HG03571 (cell line): ENCODE results near the gene PLEKHA8.

Experiments
- ATAC-seq: cut with Tn5 transposase; IDR thresholded peaks from one replicate; pipeline ENCODE4 v1.9.1; 2021; ENCODE audit not compliant: unreplicated experiment

PLEKHA8 gene

GRCh38 chr7:30061786-30062185, 33.6 kb downstream of the PLEKHA8 start:
- ATAC-seq, result peak; percentile 77

- no peak for ATAC-seq
Observed at GRCh38 chr7:30062587-30062986, 34.4 kb downstream of the PLEKHA8 start.

GRCh38 chr7:30065746-30066145, 37.5 kb downstream of the PLEKHA8 start:
- ATAC-seq, result no peak

DNA sequence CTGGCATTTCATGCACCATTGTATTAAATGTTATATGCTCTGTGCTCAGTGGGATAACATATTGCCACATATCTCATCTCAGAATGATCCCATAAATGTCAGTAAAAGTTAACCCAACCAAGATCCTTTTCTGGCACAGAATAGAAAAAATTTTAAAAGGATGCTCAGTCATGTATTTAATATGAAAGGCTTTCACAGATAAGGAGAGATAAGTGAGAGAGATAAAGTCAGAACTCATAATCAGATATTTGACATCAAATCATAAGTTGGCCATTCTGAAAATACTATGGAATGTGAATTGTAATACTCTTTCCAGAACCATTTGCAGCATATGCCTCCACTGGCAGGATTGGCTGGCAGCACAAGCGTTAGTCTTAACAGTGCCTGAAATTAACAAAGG, 38.5 kb downstream of the PLEKHA8 start:
- no peak for ATAC-seq

GRCh38 chr7:30068117-30068516, 39.9 kb downstream of the PLEKHA8 start:
- ATAC-seq, result no peak

- ATAC-seq, result no peak
Observed at GRCh38 chr7:30069096-30069867, 41.1 kb downstream of the PLEKHA8 start.

- ATAC-seq, result no peak
Observed at GRCh38 chr7:30070052-30070451, 41.8 kb downstream of the PLEKHA8 start.

- ATAC-seq, result no peak
Observed at GRCh38 chr7:30072735-30073134, 44.5 kb downstream of the PLEKHA8 start.

GRCh38 chr7:30074422-30075030, 46.3 kb downstream of the PLEKHA8 start:
- ATAC-seq, result no peak

DNA sequence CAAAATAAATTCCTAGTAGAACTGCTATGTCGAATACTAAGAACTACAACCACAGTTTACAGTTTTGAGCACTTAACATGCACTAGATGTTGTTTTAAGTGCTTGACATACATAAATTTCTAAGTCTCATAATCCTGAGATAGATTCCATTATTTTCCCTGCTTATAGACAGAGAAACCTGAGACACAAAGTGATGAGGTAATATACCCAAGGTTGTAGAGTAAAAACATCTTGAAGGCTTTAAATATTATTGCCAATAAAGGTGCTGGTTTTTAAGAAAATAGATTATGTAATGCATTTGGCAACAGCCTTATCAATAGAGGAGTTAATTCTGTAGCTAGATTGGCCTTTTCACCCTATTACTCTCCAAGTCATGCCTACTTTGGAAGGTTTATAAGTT, 48.2 kb downstream of the PLEKHA8 start:
- no peak for ATAC-seq

DNA sequence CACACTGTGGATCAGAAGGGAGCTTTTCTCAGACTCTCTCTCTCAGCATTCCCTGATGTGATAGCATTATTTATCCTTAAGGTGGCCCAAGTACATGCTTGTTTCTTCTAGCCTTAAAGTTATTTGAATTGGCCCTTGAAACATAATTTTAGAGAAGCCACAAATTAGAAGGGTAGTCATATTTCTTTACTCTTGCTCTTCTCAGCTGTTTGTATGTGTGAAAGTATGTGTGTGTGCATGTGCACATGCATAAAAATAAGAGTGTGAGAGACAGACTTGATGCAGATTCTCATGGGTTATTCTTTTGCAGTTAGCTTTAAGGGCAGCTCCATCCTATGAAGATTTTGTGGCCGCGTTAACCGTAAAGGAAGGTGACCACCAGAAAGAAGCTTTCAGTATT, 50.1 kb downstream of the PLEKHA8 start:
- ATAC-seq, result no peak

- no peak for ATAC-seq
Observed at GRCh38 chr7:30079880-30080279, 51.7 kb downstream of the PLEKHA8 start.

GRCh38 chr7:30080818-30081217, 52.6 kb downstream of the PLEKHA8 start:
- no peak for ATAC-seq

DNA sequence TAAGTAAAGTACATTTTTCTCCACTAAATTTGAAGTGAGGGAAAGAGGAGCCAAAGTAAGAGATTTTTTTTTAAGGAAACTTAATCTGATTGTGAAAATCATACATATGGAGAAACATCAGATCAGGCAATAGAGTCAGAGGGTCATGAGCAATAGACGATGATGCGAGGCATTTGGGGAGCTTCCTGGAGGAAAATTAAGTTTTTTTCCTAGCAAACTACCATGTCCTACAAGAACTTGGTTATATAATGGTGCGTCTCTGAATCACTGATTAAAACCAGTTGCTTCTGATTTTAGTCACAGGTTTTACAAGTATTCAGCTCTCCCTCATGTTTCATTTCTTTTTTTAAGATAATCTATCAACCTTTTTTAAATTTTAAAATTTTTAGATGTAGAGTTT, 54.5 kb downstream of the PLEKHA8 start:
- no peak for ATAC-seq

DNA sequence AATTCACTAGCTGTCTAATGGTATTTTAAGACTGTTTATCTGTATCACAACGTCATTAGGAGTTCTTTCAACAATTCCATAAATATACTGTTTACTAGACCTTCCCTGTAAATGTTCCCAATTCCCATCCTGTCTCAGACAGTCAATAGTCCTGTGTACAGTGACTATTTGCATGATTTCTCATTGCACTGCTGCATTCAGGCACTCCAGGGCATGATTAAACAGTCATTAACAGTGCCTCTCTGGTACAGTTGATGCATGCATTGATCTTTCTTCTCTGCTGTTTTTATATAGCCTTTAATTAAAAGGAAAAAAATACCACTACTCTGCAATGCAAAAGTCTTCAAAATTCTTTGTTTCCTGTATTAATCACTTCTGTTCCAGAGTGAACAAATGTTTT, 55.1 kb downstream of the PLEKHA8 start:
- ATAC-seq, result no peak

GRCh38 chr7:30084212-30084611, 56.0 kb downstream of the PLEKHA8 start:
- no peak for ATAC-seq

DNA sequence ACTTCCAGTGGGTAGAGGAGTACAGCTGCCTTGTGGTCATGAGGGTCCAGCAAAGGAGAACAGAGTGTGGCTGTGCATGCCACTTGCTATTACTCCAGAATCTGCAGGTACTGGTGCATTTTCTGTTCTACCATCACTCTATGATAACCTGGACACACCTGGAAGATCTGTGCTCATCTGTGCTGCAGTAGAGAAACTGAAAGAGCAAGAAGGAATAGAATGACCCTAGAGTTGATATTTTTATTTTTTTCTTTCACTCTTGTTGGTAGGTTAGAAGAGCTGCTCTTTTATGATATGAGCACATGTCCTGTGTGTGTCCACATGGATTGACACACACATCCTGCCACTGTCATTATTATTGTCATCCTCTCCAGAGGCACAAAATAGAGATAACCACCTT, 58.3 kb downstream of the PLEKHA8 start:
- ATAC-seq, result no peak

GRCh38 chr7:30087371-30087770, 59.2 kb downstream of the PLEKHA8 start:
- ATAC-seq, result no peak

- ATAC-seq, result no peak
Observed at GRCh38 chr7:30088362-30088761, 60.1 kb downstream of the PLEKHA8 start.

- ATAC-seq, result no peak
Observed at GRCh38 chr7:30090111-30090510, 61.9 kb downstream of the PLEKHA8 start.

GRCh38 chr7:30091491-30091912, 63.3 kb downstream of the PLEKHA8 start:
- ATAC-seq, result no peak

GRCh38 chr7:30091987-30092386, 63.8 kb downstream of the PLEKHA8 start:
- ATAC-seq, result no peak
